HCT116 (cell line): ENCODE data around the gene TNNI2. TPM values are rescaled to one million over a fixed set of nuclear protein-coding genes. Genes with fewer than 3 reads are reported as not detected.

ENCODE experiments used
- ATAC-seq: fragments of 200-7000 bp; cut with Tn5 transposase; 2 replicates; pipeline ENCODE4 v1.9.1; 2020; ENCODE audit warnings: mild to moderate bottlenecking, moderate library complexity
- BruUV-seq: library from RNA; stranded (reverse); fragments of 400-500 nt; replicated peaks from 2 replicates; lab custom pipeline; 2021; lab: Mats Ljungman, UMichigan
- CTCF ChIA-PET: fragments of 300-600 bp; sonication (Branson Sonifier 250); formaldehyde crosslinking; loops from one replicate; lab custom pipeline; 2021; ENCODE audit warnings: antibody characterized with exemption; lab: Charles Lee
- POLR2A ChIA-PET: fragments of 300-600, 350-600 bp; sonication (Branson Sonifier 250); formaldehyde crosslinking; loops from one replicate; lab custom pipeline; 2021; ENCODE audit warnings: antibody characterized with exemption; lab: Charles Lee
- RAD21 ChIA-PET, 2 experiments: fragments of 300-600 bp; sonication (Branson Sonifier 250); formaldehyde crosslinking; loops; one replicate each; lab custom pipeline; 2023; ENCODE audit warnings: low total read pairs in 2 of 2; ENCODE audit not compliant: uncharacterized antibody in 2 of 2, unreplicated experiment in 2 of 2, low non-redundant PET in 1 of 2; lab: Charles Lee
- DNase-seq: peaks from one replicate; pipeline ENCODE4 v3.0.0-alpha.2; 2010; ENCODE audit warnings: low read depth, low spot score
- H2AFZ ChIP-seq: fragments of 200-600 bp; shearing (Covaris generic), sonication (generic); 2 replicates; pipeline ENCODE4 v1.6.1; 2017; ENCODE audit warnings: low read depth, mixed run types, mixed read lengths, antibody characterized with exemption, low read length; ENCODE audit not compliant: poor library complexity, severe bottlenecking
- H3K27ac ChIP-seq: 2 replicates; pipeline ENCODE4 v1.5.1; 2012; ENCODE audit warnings: low read depth, low read length
- H3K27me3 ChIP-seq: fragments of 200-600 bp; sonication (generic); 2 replicates; pipeline ENCODE4 v1.6.1; 2016; ENCODE audit warnings: mixed run types, low read length, mixed read lengths; ENCODE audit not compliant: insufficient read depth
- H3K36me3 ChIP-seq, 2 experiments: fragments of 200-500 bp in 1 of 2; fragments of 200-600 bp in 1 of 2; sonication (Bioruptor generic) in 1 of 2; sonication (generic) in 1 of 2; 2 replicates each; pipeline versions ENCODE4 v1.5.1 to v1.6.1; 2014 to 2016; ENCODE audit warnings: low read length in 2 of 2, inconsistent platforms in 1 of 2, mixed read lengths in 1 of 2, mixed run types in 1 of 2; ENCODE audit not compliant: insufficient read depth in 2 of 2, control insufficient read depth in 1 of 2
- H3K4me1 ChIP-seq, 2 experiments: fragments of 200-600 bp in 1 of 2; sonication (generic) in 1 of 2; 2 replicates each; pipeline versions ENCODE4 v1.5.1 to v1.6.1; 2012 to 2017; ENCODE audit warnings: low read length in 2 of 2, inconsistent platforms in 1 of 2, mild to moderate bottlenecking in 1 of 2, mixed read lengths in 1 of 2, mixed run types in 1 of 2, moderate library complexity in 1 of 2; ENCODE audit not compliant: insufficient read depth in 2 of 2, control insufficient read depth in 1 of 2
- H3K4me2 ChIP-seq: fragments of 200-600 bp; sonication (generic); 2 replicates; pipeline ENCODE4 v1.6.1; 2017; ENCODE audit warnings: mixed run types, low read length, mixed read lengths
- H3K4me3 ChIP-seq, 2 experiments: fragments of 200-600 bp in 1 of 2; sonication (generic) in 1 of 2; replicated peaks in 1 of 2; 2 replicates each; pipeline ENCODE4 v1.5.1; 2011 to 2016; ENCODE audit warnings: low read length in 2 of 2, control low read depth in 1 of 2, low read depth in 1 of 2, mild to moderate bottlenecking in 1 of 2, mixed read lengths in 1 of 2, mixed run types in 1 of 2
- H3K79me2 ChIP-seq: fragments of 200-600 bp; sonication (generic); 2 replicates; pipeline ENCODE4 v1.6.1; 2017; ENCODE audit warnings: mild to moderate bottlenecking, mixed run types, low read length, moderate library complexity, mixed read lengths; ENCODE audit not compliant: insufficient read depth
- H3K9ac ChIP-seq: fragments of 200-600 bp; sonication (generic); 2 replicates; pipeline ENCODE4 v1.6.1; 2016; ENCODE audit warnings: low read length, mixed read lengths
- H3K9me2 ChIP-seq: fragments of 200-600 bp; sonication (generic), shearing (Covaris generic); 2 replicates; pipeline ENCODE4 v1.6.1; 2017; ENCODE audit warnings: mixed run types, mild to moderate bottlenecking, moderate library complexity; ENCODE audit not compliant: insufficient read depth
- H3K9me3 ChIP-seq, 2 experiments: fragments of 200-500 bp in 1 of 2; fragments of 200-600 bp in 1 of 2; sonication (Bioruptor generic) in 1 of 2; sonication (generic) in 1 of 2; 2 replicates each; pipeline ENCODE4 v1.6.1; 2014 to 2017; ENCODE audit warnings: low read length in 2 of 2, mixed read lengths in 2 of 2, inconsistent platforms in 1 of 2, low read depth in 1 of 2, mild to moderate bottlenecking in 1 of 2, mixed run types in 1 of 2, moderate library complexity in 1 of 2; ENCODE audit not compliant: control insufficient read depth in 1 of 2, insufficient read depth in 1 of 2
- H4K20me1 ChIP-seq: fragments of 200-600 bp; sonication (generic), shearing (Covaris generic); 2 replicates; pipeline ENCODE4 v1.6.1; 2017; ENCODE audit warnings: mixed run types, mild to moderate bottlenecking, moderate library complexity; ENCODE audit not compliant: insufficient read depth
- CBX3 ChIP-seq: IDR thresholded peaks from 2 replicates; pipeline ENCODE4 v1.6.1; 2012; ENCODE audit warnings: low read depth
- CEBPB ChIP-seq: IDR thresholded peaks from 2 replicates; pipeline ENCODE4 v1.6.1; 2012; ENCODE audit warnings: low read depth
- JUND ChIP-seq: IDR thresholded peaks from 2 replicates; pipeline ENCODE4 v1.6.1; 2012
- MAX ChIP-seq: IDR thresholded peaks from 2 replicates; pipeline ENCODE4 v1.6.1; 2012
- POLR2A ChIP-seq: IDR thresholded peaks from 2 replicates; pipeline ENCODE4 v1.7.0; 2011; ENCODE audit warnings: borderline replicate concordance; ENCODE audit not compliant: insufficient read depth, insufficient read length; ENCODE audit errors: extremely low read depth
- RAD21 ChIP-seq: IDR thresholded peaks from 2 replicates; pipeline ENCODE4 v1.6.1; 2012; ENCODE audit warnings: low read depth, mild to moderate bottlenecking
- SP1 ChIP-seq: IDR thresholded peaks from 2 replicates; pipeline ENCODE4 v1.6.1; 2012; ENCODE audit warnings: low read depth
- SRF ChIP-seq: IDR thresholded peaks from 2 replicates; pipeline ENCODE4 v1.6.1; 2012; ENCODE audit warnings: low read depth
- TCF7L2 ChIP-seq: IDR thresholded peaks from 2 replicates; pipeline ENCODE4 v1.7.0; 2011; ENCODE audit warnings: borderline replicate concordance, inconsistent platforms; ENCODE audit not compliant: insufficient read depth, insufficient read length; ENCODE audit errors: extremely low read depth
- ZFX ChIP-seq: fragments of 450-650 bp; IDR thresholded peaks from 2 replicates; pipeline ENCODE4 v1.6.1; 2017
- ZNF274 ChIP-seq: fragments of 200-500 bp; sonication (Bioruptor generic); IDR thresholded peaks from 2 replicates; pipeline ENCODE4 v1.6.1; 2014; ENCODE audit warnings: mild to moderate bottlenecking, low read depth, low read length, inconsistent platforms
- intact Hi-C: fragments of 100-400 bp; cut with micrococcal nuclease; formaldehyde crosslinking; loops from 2 replicates; pipeline ENCODE4 v1.10.0; 2022
- total RNA-seq: library from RNA; stranded (reverse); gene quantifications from one replicate; pipeline ENCODE4 v1.2.1, GENCODE V29; 2021; ENCODE audit not compliant: unreplicated experiment
- TF ChIP-seq, protein P1 (sequence below): IDR thresholded peaks from 2 replicates; pipeline ENCODE4 v1.6.1; 2012; ENCODE audit warnings: low read depth
- TF ChIP-seq, protein P2 (sequence below): IDR thresholded peaks from 2 replicates; pipeline ENCODE4 v1.6.1; 2011; ENCODE audit warnings: mild to moderate bottlenecking, low read length, moderate library complexity; ENCODE audit not compliant: insufficient replicate concordance; ENCODE audit errors: extremely low read depth
- TF ChIP-seq, protein P3 (sequence below), 3 experiments: fragments of 200-600 bp in 1 of 3; sonication (generic) in 1 of 3; IDR thresholded peaks in 2 of 3; conservative IDR thresholded peaks in 1 of 3; 2 replicates each; pipeline ENCODE4 v1.5.1; 2012 to 2017; ENCODE audit warnings: low read depth in 2 of 3, low read length in 2 of 3, antibody characterized with exemption in 1 of 3, borderline replicate concordance in 1 of 3, control low read depth in 1 of 3, mild to moderate bottlenecking in 1 of 3, mixed read lengths in 1 of 3, mixed run types in 1 of 3, moderate library complexity in 1 of 3; ENCODE audit not compliant: insufficient read depth in 1 of 3

Gene TNNI2
- total RNA-seq, 1 experiment from 2014 or later, result not detected

GRCh38 chr11:1792461-1792860 lies 46.3 kb upstream of the TNNI2 start (continued):
- TF ChIP-seq, protein P1, sequence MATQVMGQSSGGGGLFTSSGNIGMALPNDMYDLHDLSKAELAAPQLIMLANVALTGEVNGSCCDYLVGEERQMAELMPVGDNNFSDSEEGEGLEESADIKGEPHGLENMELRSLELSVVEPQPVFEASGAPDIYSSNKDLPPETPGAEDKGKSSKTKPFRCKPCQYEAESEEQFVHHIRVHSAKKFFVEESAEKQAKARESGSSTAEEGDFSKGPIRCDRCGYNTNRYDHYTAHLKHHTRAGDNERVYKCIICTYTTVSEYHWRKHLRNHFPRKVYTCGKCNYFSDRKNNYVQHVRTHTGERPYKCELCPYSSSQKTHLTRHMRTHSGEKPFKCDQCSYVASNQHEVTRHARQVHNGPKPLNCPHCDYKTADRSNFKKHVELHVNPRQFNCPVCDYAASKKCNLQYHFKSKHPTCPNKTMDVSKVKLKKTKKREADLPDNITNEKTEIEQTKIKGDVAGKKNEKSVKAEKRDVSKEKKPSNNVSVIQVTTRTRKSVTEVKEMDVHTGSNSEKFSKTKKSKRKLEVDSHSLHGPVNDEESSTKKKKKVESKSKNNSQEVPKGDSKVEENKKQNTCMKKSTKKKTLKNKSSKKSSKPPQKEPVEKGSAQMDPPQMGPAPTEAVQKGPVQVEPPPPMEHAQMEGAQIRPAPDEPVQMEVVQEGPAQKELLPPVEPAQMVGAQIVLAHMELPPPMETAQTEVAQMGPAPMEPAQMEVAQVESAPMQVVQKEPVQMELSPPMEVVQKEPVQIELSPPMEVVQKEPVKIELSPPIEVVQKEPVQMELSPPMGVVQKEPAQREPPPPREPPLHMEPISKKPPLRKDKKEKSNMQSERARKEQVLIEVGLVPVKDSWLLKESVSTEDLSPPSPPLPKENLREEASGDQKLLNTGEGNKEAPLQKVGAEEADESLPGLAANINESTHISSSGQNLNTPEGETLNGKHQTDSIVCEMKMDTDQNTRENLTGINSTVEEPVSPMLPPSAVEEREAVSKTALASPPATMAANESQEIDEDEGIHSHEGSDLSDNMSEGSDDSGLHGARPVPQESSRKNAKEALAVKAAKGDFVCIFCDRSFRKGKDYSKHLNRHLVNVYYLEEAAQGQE, result no peak
- TF ChIP-seq, all 23 proteins: peak for 0

DNA sequence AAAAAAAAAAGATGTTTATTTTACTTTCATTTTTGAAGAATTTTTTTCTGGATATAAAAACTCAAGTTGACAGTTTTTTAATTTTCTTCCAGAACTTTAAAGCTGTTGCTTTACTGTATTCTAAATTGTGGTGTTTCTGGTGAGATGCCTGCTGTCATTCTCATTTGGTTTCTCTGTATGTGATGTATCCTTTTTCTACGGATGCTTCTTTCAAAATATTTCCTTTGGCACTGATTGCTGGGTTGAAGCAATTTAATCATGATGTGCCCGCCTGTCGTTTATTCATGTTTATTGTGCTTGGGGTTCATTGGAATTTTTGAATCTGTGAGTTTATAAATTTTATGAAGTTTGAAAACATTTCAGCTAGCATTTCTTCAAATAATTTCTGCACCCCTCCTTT lies 45.7 kb upstream of the TNNI2 start:
- CTCF ChIA-PET, result no interaction called here
- ATAC-seq, result no peak
- Histone ChIP-seq H3K9me2 (no peaks in the 10 kb centered on the region), H4K20me1 (no peaks in the 10 kb centered on the region), H3K36me3 (no peaks in the 10 kb centered on the region), H3K79me2 (no peaks in the 10 kb centered on the region), H3K4me2 (no peak overlapping the region), H3K9me3 (no peaks in the 10 kb centered on the region), H3K27me3 (no peaks in the 10 kb centered on the region; the same call in 1 of the 2 replicates), H2AFZ (no peak overlapping the region), H3K4me1 (no peaks in the 10 kb centered on the region), H3K9ac (no peak overlapping the region), H3K27ac (no peak overlapping the region), H3K4me3 (no peak overlapping the region)
- RAD21 ChIA-PET, result no interaction called here
- intact Hi-C loops, result no loop called here
- BruUV-seq, result no TSS peak
- no peak for DNase-seq
- POLR2A ChIA-PET, result no interaction called here
- TF ChIP-seq TCF7L2, result no peak
- TF ChIP-seq CEBPB, result no peak
- no peak for TF ChIP-seq ZFX
- TF ChIP-seq MAX, result no peak
- TF ChIP-seq, protein P2, sequence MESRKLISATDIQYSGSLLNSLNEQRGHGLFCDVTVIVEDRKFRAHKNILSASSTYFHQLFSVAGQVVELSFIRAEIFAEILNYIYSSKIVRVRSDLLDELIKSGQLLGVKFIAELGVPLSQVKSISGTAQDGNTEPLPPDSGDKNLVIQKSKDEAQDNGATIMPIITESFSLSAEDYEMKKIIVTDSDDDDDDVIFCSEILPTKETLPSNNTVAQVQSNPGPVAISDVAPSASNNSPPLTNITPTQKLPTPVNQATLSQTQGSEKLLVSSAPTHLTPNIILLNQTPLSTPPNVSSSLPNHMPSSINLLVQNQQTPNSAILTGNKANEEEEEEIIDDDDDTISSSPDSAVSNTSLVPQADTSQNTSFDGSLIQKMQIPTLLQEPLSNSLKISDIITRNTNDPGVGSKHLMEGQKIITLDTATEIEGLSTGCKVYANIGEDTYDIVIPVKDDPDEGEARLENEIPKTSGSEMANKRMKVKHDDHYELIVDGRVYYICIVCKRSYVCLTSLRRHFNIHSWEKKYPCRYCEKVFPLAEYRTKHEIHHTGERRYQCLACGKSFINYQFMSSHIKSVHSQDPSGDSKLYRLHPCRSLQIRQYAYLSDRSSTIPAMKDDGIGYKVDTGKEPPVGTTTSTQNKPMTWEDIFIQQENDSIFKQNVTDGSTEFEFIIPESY, result no peak
- TF ChIP-seq, protein P1, result no peak
- TF ChIP-seq, protein P3, sequence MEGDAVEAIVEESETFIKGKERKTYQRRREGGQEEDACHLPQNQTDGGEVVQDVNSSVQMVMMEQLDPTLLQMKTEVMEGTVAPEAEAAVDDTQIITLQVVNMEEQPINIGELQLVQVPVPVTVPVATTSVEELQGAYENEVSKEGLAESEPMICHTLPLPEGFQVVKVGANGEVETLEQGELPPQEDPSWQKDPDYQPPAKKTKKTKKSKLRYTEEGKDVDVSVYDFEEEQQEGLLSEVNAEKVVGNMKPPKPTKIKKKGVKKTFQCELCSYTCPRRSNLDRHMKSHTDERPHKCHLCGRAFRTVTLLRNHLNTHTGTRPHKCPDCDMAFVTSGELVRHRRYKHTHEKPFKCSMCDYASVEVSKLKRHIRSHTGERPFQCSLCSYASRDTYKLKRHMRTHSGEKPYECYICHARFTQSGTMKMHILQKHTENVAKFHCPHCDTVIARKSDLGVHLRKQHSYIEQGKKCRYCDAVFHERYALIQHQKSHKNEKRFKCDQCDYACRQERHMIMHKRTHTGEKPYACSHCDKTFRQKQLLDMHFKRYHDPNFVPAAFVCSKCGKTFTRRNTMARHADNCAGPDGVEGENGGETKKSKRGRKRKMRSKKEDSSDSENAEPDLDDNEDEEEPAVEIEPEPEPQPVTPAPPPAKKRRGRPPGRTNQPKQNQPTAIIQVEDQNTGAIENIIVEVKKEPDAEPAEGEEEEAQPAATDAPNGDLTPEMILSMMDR (IDR thresholded peaks at IDR 0.05 in 2 of 3, conservative IDR thresholded peaks at IDR 0.05 in 1 of 3; ENCODE audit: borderline replicate concordance in 1 of 3, insufficient read depth in 1 of 3, low read depth in 2 of 3, low read length in 2 of 3), result no peak
- TF ChIP-seq SRF, result no peak
- no peak for TF ChIP-seq RAD21
- TF ChIP-seq JUND, result no peak
- no peak for TF ChIP-seq CBX3
- TF ChIP-seq SP1, result no peak
- TF ChIP-seq POLR2A, result no peak
- no peak for TF ChIP-seq ZNF274
